NB4 (cell line): ENCODE data around the gene NFIB.

Experiments
- DNase-seq: peaks from one replicate; pipeline ENCODE4 v3.0.0; 2010; ENCODE audit warnings: low read depth
- H3K4me3 ChIP-seq: one replicate; pipeline ENCODE4 v1.5.1; 2011; ENCODE audit warnings: mild to moderate bottlenecking, low read depth, low read length, moderate library complexity
- MYC ChIP-seq: IDR thresholded peaks from 2 replicates; pipeline ENCODE4 v1.6.1; 2011; ENCODE audit warnings: low read depth, low read length
- POLR2A ChIP-seq: IDR thresholded peaks from 2 replicates; pipeline ENCODE4 v1.6.1; 2011; ENCODE audit warnings: mild to moderate bottlenecking; ENCODE audit not compliant: insufficient read length; ENCODE audit errors: extremely low read depth
- TF ChIP-seq, protein P1 (sequence below): IDR thresholded peaks from 2 replicates; pipeline ENCODE4 v1.6.1; 2011; ENCODE audit warnings: low read depth, low read length
- TF ChIP-seq, protein P2 (sequence below): IDR thresholded peaks from one replicate; pipeline ENCODE4 v1.5.1; 2012; ENCODE audit warnings: low read depth, low read length

The NFIB gene

DNA sequence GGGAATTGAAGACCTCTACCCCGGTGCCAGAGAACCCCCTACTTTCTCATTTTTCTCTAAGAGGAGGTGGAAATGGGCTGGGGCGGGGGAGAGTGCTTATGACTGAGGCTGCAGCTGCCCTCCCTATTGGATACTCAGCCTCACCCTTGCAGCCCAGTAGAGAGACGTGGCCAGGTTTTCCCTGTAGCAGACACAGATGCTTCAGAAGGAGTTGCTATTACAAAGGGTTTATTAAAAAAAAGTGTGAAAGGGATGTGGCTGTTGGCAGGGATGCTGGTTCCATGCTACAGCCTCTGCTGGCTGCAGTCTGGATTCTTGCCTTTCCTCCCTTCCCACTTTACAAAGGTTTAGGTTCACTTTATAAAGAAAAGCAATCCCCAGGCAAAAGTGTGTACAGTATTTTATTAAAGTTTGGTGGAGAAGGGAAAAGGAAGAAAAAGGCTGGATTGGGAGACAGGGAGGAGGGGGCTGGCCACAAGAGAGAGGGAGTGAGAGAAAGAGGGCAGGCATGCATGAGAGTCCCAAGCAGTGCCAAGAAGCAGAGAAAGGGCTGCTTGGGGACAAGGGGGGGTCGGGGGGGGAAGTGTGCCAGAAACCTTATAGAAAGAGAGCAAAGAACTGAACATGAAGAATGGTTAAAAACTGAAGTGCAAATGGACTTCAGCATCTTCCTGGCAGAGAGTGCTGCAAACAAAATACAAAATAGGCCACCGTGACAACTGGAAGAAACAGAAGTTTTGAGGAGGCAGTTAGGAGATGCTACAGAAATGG lies 29.5 kb upstream of the NFIB start:
- no peak for TF ChIP-seq POLR2A
- TF ChIP-seq MYC = no peak
- TF ChIP-seq, protein P1, sequence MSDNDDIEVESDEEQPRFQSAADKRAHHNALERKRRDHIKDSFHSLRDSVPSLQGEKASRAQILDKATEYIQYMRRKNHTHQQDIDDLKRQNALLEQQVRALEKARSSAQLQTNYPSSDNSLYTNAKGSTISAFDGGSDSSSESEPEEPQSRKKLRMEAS = no peak
- TF ChIP-seq, protein P2, sequence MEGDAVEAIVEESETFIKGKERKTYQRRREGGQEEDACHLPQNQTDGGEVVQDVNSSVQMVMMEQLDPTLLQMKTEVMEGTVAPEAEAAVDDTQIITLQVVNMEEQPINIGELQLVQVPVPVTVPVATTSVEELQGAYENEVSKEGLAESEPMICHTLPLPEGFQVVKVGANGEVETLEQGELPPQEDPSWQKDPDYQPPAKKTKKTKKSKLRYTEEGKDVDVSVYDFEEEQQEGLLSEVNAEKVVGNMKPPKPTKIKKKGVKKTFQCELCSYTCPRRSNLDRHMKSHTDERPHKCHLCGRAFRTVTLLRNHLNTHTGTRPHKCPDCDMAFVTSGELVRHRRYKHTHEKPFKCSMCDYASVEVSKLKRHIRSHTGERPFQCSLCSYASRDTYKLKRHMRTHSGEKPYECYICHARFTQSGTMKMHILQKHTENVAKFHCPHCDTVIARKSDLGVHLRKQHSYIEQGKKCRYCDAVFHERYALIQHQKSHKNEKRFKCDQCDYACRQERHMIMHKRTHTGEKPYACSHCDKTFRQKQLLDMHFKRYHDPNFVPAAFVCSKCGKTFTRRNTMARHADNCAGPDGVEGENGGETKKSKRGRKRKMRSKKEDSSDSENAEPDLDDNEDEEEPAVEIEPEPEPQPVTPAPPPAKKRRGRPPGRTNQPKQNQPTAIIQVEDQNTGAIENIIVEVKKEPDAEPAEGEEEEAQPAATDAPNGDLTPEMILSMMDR = no peak
- DNase-seq = no peak
- H3K4me3 ChIP-seq = no peak overlapping the region

DNA sequence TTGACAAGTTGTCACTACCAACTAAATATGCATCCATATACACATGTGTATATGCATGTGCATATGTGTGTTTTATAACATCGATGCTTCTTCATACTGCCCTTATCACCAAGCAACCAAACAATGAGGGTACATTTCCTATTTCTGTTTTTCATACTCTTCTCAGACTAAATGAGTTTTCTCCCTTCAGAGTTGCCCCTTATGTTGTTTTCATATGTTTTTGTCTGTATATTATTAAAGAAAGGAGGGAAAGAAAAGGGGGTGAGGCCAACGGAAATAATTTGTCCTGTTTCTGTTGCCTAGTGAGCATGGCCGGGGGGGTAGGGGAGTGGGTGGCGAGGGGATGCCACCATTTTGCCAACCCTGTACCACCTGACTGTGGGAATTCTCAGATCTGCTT lies 28.8 kb upstream of the NFIB start:
- no peak overlapping the region for H3K4me3 ChIP-seq
- DNase-seq = no peak
- TF ChIP-seq POLR2A = no peak
- TF ChIP-seq, protein P2 = no peak
- no peak for TF ChIP-seq MYC
- TF ChIP-seq, protein P1 = no peak

DNA sequence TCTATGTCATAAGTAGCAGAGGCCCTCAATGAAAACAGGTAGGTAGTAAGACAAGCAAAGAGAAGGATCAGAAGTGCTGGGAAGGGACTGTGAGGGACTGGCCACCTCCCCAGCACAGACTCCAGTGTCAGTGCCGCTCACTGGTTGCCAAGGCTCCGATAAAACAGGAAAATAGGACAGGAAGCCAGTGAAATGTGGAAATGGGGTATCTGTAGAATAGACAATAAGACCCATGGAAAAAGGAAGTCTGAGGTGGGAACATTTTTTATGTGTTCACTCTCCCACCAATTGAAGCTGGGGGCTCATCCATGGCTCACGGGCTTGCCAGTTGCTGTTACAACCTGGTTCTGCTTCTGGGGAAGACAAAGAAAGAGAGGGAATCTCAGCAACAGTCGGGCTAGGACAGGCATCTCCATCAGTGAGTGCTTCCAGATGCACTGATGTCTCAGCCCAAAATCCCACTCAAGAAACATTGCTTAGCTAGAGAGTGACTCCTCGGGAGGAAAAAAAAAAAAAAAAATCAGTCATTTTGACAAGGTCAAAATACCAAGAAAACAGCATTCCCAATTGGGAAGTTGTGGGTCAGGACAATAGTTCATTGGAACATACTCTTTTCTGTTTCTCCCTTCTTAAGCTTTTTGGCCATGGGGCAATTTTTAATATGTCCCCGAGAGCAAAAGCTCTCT lies 27.6 kb upstream of the NFIB start:
- no peak for TF ChIP-seq POLR2A
- no peak overlapping the region for H3K4me3 ChIP-seq
- DNase-seq = no peak

DNA sequence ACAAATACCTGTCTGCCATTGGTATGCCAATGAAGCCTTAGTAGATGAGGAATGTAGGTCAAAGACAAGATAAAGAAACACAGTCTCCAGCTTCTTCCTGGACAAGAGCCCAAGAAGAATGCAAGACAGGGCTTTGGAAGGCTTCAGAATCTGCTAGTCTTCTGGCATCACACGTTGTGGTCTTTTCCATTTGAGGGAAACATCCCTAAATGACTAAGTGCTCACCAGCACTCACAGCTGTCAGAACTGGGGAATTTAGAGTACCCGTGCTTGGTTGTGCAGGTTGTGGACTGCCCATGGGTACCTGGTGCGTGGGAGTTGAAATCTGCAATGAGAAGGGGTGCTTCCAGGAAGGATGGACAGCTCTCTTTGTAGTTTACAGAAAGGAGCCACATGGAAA lies 27.1 kb upstream of the NFIB start:
- DNase-seq = no peak
- TF ChIP-seq MYC = no peak
- TF ChIP-seq POLR2A = no peak
- TF ChIP-seq, protein P1 = no peak
- no peak overlapping the region for H3K4me3 ChIP-seq

DNA sequence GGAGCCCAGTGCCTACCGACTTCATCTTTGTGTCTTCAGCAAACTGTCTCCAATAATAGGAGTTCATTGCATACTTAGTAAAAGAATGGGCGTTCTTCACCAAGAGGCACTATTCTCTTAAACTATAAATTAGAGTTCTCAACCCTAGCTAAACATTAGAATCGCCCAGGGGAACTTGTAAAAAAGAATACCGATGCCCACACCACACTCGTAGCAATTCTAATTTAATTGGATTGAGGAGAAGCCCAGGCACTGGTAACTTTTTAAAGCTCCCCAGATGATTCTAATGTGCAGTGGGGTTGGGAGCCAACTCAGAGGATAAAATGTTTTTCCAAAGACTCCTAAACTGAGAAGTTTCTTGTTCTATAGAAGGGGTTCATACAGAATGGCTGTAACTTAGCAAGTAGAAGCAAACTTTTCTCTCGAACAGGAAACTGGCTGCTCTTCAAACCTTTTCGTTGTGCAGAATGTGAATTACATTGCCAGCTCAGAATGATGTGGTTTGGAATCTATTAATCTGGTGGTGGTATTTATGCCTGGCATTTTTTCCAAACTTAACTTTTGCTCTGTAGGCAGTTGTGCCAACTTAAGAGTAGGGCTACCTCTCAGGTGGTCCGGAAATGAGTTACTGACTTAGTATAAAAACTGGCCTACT lies 26.4 kb upstream of the NFIB start:
- no peak for DNase-seq
- TF ChIP-seq, protein P2 = no peak
- TF ChIP-seq POLR2A = no peak
- TF ChIP-seq, protein P1 = no peak
- no peak for TF ChIP-seq MYC
- H3K4me3 ChIP-seq = no peak overlapping the region

DNA sequence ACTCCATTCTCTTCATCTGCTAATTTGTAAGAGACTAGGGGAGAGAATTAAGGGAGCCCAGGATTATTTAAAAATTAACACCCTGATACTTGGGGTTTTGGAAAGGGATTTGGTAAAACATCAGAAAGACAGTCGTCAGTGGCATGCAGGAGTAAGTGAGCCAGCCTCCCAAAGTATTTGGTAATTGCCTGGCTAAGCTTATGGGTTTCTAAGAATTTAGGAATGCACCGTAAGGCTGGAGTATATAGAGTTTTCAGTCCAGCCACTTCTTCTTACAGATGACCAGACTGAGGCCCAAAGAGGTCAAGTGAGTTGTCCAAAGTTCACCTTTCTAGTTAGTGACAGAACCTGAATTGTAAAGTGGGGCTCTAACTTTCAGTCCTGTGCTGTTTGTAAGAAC lies 25.8 kb upstream of the NFIB start:
- no peak overlapping the region for H3K4me3 ChIP-seq
- TF ChIP-seq, protein P2 = no peak
- TF ChIP-seq, protein P1 = no peak
- TF ChIP-seq POLR2A (no peak), MYC (no peak)
- DNase-seq = no peak
